Progenitor cell of endocrine pancreas (in vitro differentiated cells): Measurements from ENCODE around the gene ZAR1. TPM values are rescaled to one million over a fixed set of nuclear protein-coding genes. Genes with fewer than 3 reads are reported as not detected.

Experiments
- DNase-seq: peaks from one replicate; pipeline ENCODE4 v3.0.0; 2021; ENCODE audit warnings: low spot score; ENCODE audit not compliant: unreplicated experiment
- H3K27ac Mint-ChIP-seq: 2 replicates; pipeline ENCODE4 v1.8.0; 2021; ENCODE audit warnings: mild to moderate bottlenecking, moderate library complexity, mixed read lengths
- H3K27me3 Mint-ChIP-seq: 2 replicates; pipeline ENCODE4 v1.8.0; 2021; ENCODE audit warnings: mixed read lengths
- H3K36me3 Mint-ChIP-seq: 2 replicates; pipeline ENCODE4 v1.8.0; 2022; ENCODE audit warnings: mixed read lengths; ENCODE audit not compliant: insufficient read depth
- H3K4me1 Mint-ChIP-seq: 2 replicates; pipeline ENCODE4 v1.8.0; 2021; ENCODE audit warnings: low read depth, mixed read lengths
- H3K4me3 Mint-ChIP-seq: 2 replicates; pipeline ENCODE4 v1.8.0; 2021; ENCODE audit warnings: low read depth, mild to moderate bottlenecking, moderate library complexity, mixed read lengths
- H3K9me3 Mint-ChIP-seq: 2 replicates; pipeline ENCODE4 v1.8.0; 2021; ENCODE audit warnings: low read depth, mixed read lengths
- total RNA-seq: library from RNA; stranded (reverse); gene quantifications from 2 replicates; pipeline ENCODE4 v1.2.1, GENCODE V29; 2021
- TF ChIP-seq, protein P1 (sequence below): fragments of 200-600 bp; sonication (generic); IDR thresholded peaks from one replicate; pipeline ENCODE4 v1.5.0; 2021; ENCODE audit warnings: antibody characterized with exemption, mild to moderate bottlenecking; ENCODE audit not compliant: unreplicated experiment

Gene ZAR1
- total RNA-seq, 1 donor from 2014 or later, result not detected

DNA sequence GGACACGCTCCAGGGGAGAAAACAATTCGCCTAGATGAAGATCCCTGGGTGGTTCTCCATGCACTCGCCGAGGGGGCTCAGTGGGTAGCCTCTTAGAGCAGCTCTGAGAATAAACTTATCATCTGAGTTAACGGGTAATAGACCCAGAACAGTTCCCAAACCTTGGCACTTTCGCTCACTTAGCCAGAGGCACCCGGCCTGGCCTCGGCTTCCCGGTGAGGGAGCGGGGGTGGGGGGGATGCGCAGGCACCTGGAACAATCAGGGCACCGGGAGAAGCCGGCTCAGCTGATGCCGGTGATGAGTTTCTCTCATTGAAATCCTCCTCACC, 405 bp upstream of the ZAR1 start:
- no peak for DNase-seq
- no peaks in the 10 kb centered on the region for H3K9me3 Mint-ChIP-seq
- H3K27ac Mint-ChIP-seq, result no peak overlapping the region
- peaks cover 7% of the 10 kb centered on the region for H3K4me1 Mint-ChIP-seq
- TF ChIP-seq, protein P1, sequence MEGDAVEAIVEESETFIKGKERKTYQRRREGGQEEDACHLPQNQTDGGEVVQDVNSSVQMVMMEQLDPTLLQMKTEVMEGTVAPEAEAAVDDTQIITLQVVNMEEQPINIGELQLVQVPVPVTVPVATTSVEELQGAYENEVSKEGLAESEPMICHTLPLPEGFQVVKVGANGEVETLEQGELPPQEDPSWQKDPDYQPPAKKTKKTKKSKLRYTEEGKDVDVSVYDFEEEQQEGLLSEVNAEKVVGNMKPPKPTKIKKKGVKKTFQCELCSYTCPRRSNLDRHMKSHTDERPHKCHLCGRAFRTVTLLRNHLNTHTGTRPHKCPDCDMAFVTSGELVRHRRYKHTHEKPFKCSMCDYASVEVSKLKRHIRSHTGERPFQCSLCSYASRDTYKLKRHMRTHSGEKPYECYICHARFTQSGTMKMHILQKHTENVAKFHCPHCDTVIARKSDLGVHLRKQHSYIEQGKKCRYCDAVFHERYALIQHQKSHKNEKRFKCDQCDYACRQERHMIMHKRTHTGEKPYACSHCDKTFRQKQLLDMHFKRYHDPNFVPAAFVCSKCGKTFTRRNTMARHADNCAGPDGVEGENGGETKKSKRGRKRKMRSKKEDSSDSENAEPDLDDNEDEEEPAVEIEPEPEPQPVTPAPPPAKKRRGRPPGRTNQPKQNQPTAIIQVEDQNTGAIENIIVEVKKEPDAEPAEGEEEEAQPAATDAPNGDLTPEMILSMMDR, result no peak
- peaks cover 2% of the 10 kb centered on the region for H3K36me3 Mint-ChIP-seq
- peak overlapping the region; percentile 49 for H3K4me3 Mint-ChIP-seq
- peaks cover 62% of the 10 kb centered on the region for H3K27me3 Mint-ChIP-seq

DNA sequence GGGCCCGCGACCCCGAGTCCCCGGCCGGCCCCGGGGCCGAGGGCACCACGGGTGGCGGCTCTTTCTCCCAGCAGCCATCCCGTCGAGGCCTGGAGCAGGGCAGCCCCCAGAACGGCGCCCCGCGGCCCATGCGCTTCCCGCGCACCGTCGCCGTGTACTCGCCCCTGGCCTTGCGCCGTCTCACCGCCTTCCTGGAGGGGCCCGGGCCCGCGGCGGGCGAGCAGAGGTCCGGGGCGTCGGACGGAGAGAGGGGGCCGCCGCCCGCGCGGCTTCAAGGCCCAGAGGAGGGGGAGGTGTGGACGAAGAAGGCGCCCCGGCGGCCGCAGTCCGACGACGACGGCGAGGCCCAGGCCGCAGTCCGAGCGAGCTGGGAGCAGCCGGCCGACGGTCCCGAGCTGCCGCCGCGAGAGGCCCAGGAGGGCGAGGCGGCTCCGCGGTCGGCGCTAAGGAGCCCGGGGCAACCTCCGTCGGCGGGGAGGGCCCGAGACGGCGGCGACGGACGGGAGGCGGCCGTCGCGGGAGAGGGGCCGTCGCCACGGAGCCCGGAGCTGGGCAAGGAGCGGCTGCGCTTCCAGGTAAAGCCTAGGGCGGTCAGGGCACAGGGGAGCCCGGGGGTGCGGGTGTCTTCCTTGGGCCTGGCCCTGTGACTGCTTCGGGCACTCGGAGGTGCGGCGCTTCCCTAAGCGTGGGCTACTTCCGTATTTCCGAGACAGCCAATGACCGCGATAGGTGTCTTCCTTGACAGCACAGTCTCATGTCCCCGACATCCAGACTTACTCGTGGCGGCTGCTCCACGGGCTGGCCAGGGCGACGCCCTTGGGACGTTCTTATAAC, 845 bp downstream of the ZAR1 start:
- Mint-ChIP-seq H3K27ac (no peak overlapping the region), H3K9me3 (no peaks in the 10 kb centered on the region), H3K4me3 (no peak overlapping the region), H3K4me1 (peaks cover 7% of the 10 kb centered on the region), H3K36me3 (peaks cover 2% of the 10 kb centered on the region), H3K27me3 (peaks cover 51% of the 10 kb centered on the region)
- TF ChIP-seq, protein P1, result no peak
- no peak for DNase-seq

DNA sequence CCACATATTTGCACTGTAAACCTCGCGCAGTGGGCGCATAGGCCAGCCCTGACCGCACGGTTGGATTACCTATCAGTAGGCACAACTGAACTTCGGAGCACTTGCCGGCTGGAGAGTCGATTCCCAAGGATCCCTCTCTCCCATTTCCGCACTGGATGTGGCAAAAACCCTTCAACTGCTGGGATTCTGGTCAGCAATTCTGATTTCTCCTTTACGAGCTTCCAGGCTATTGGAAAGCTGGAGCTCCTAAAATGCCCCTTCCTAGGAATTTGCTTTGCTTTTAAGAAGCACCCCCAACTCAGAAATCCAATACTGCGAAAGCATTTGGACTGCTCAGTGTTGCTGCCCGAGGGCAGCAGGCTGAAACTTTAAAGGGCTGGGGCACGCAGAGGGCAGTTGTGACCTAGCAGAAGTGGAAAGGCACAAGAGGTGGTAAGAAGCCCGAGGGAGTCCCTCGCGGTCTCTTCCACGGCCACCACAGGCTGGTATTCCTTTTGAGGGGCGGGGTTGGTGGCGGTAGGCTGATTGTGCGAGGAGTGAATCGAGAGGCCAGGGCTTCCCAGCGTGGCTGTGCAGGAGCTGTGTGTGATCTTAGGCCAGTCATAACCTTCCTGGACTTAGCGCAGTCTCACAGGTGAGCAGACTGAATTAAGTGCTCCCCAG, 1.6 kb downstream of the ZAR1 start:
- peaks cover 4% of the 10 kb centered on the region for H3K36me3 Mint-ChIP-seq
- no peak for DNase-seq

DNA sequence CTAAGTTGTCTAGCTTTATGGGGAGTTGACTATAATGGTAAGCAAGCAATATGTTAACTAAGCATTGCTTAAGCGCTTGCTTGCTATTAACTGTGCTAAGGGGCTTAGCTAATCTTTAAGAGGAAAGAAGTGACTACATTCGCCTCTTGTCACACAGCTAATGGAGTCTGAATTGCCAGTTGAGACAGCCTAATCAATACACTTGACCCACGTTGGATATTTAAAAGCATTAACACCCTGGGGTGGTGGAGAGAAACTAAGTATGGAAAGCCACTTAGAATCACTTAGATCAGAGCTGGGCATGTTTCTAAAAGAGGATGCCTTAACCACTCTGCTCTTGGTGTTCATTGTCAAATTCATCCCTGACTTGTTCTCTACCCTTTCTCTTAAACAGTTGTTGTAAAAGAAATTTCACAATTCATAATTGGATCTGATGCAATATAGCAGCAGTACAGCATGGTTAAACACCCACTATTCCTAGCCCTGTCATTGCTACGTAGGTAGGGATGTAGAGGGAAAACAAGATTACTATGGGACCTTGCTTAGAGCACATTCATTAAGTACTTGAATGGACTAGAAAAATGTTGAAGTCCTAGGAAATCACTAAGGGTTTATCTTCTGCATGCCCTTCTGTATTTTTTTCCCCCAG, 3.5 kb downstream of the ZAR1 start:
- TF ChIP-seq, protein P1, result no peak
- H3K9me3 Mint-ChIP-seq, result no peaks in the 10 kb centered on the region
- DNase-seq, result no peak
- H3K27me3 Mint-ChIP-seq, result peaks cover 34% of the 10 kb centered on the region
- peaks cover 10% of the 10 kb centered on the region for H3K4me1 Mint-ChIP-seq
- no peak overlapping the region for H3K4me3 Mint-ChIP-seq
- H3K27ac Mint-ChIP-seq, result no peak overlapping the region
- peaks cover 2% of the 10 kb centered on the region for H3K36me3 Mint-ChIP-seq

More for the DNA sequence above, 1.6 kb downstream of the ZAR1 start:
- Mint-ChIP-seq H3K4me1 (peaks cover 9% of the 10 kb centered on the region), H3K27ac (no peak overlapping the region), H3K4me3 (no peak overlapping the region), H3K9me3 (no peaks in the 10 kb centered on the region), H3K27me3 (peaks cover 49% of the 10 kb centered on the region)
- TF ChIP-seq, protein P1, result no peak

DNA sequence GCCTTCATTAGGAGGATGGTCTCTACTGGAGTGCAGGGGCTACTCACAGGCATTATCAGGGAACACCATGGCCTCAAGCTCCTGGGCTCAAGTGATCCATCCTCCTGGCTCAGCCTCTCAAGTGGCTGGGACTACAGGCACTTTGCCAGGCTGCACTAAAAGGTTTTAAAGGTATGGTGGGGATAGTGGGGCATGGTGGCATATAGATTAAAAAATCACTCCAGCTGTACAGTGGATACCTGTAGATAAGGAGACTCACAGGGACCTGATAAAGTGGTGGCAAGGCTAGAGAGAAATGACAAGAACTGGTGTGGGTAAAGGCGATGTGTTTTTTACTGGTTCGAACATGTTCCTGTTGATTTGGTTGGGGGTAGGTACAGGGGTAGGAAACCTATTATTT, 5.9 kb downstream of the ZAR1 start:
- TF ChIP-seq, protein P1, result no peak
- Mint-ChIP-seq H3K9me3 (no peaks in the 10 kb centered on the region), H3K27me3 (peaks cover 21% of the 10 kb centered on the region), H3K36me3 (peaks cover 11% of the 10 kb centered on the region), H3K4me1 (peaks cover 14% of the 10 kb centered on the region), H3K4me3 (no peak overlapping the region), H3K27ac (no peak overlapping the region)
- DNase-seq, result no peak
